BJ (cell line): Measurements from ENCODE around the gene SPON1. TPM values are rescaled to one million over a fixed set of nuclear protein-coding genes. Genes with fewer than 3 reads are reported as not detected.
"Not testable (repeated sequence)": the region's sequence is repeated elsewhere in the genome, so short reads cannot be mapped to it uniquely, and the experiment has no call there.

Source experiments
- CTCF ChIA-PET: fragments of 350-600 bp; formaldehyde crosslinking; extraction: SDS; loops from one replicate; lab custom pipeline; 2021; ENCODE audit warnings: antibody characterized with exemption, inconsistent platforms; lab: Yijun Ruan, JAX
- POLR2A ChIA-PET: fragments of 300-600 bp; sonication (Branson Sonifier 250); formaldehyde crosslinking; extraction: SDS; loops from one replicate; lab custom pipeline; 2021; ENCODE audit warnings: antibody characterized with exemption; lab: Charles Lee
- DNase-seq: peaks from one replicate; pipeline ENCODE4 v3.0.0-alpha.2; 2011; ENCODE audit warnings: low read depth
- H3K27me3 ChIP-seq: 2 replicates; pipeline ENCODE4 v1.6.0; 2011; ENCODE audit warnings: low read length; ENCODE audit not compliant: control insufficient read depth, insufficient read depth
- H3K36me3 ChIP-seq: 2 replicates; pipeline ENCODE4 v1.5.1; 2011; ENCODE audit warnings: low read length; ENCODE audit not compliant: control insufficient read depth, insufficient read depth
- H3K4me3 ChIP-seq: 2 replicates; pipeline ENCODE4 v1.5.1; 2011; ENCODE audit warnings: low read depth, mild to moderate bottlenecking, control low read depth, low read length
- polyA plus RNA-seq: library from polyadenylated mRNA; depleted of rRNA; stranded (reverse); fragments of >200 nt; gene quantifications from 2 replicates; pipeline ENCODE4 v1.2.3, GENCODE V29; 2011
- TF ChIP-seq, protein P1 (sequence below): IDR thresholded peaks from 2 replicates; pipeline ENCODE4 v1.5.1; 2011; ENCODE audit warnings: low read depth, mild to moderate bottlenecking, control low read depth, inconsistent platforms, low read length, moderate library complexity; ENCODE audit not compliant: insufficient read depth

Gene SPON1
- polyA plus RNA-seq, 1 experiment = not detected

DNA sequence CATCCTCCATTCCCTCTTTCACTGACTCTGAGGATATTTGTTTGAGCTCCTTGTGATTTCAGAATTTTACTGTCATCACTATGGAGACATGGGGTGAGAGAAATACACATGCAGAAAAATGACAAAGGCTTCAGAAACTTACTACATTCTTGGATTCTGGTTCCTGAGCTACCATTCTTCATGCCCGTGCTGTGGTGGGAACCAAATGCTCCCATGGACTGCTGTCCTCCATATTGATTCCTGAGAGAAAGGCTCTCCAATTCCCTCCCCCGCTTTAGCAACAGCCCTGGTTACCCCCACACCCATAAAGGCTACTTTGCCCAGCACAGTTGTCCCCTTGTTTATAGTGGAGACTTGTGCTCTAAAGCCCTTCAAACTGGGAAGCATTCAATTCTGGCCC, 201.1 kb downstream of the SPON1 start:
- CTCF ChIA-PET = interaction anchor here (0.7 to 1.1 kb wide), 3 partner anchors 198 to 1149 kb away, joined by 3 read pairs; no protein-coding TSS in a partner anchor
- POLR2A ChIA-PET = no interaction called here
- Histone ChIP-seq H3K4me3 (no peak overlapping the region), H3K36me3 (no peaks in the 10 kb centered on the region), H3K27me3 (no peaks in the 10 kb centered on the region)
- no peak for DNase-seq
- TF ChIP-seq, protein P1, sequence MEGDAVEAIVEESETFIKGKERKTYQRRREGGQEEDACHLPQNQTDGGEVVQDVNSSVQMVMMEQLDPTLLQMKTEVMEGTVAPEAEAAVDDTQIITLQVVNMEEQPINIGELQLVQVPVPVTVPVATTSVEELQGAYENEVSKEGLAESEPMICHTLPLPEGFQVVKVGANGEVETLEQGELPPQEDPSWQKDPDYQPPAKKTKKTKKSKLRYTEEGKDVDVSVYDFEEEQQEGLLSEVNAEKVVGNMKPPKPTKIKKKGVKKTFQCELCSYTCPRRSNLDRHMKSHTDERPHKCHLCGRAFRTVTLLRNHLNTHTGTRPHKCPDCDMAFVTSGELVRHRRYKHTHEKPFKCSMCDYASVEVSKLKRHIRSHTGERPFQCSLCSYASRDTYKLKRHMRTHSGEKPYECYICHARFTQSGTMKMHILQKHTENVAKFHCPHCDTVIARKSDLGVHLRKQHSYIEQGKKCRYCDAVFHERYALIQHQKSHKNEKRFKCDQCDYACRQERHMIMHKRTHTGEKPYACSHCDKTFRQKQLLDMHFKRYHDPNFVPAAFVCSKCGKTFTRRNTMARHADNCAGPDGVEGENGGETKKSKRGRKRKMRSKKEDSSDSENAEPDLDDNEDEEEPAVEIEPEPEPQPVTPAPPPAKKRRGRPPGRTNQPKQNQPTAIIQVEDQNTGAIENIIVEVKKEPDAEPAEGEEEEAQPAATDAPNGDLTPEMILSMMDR = no peak

DNA sequence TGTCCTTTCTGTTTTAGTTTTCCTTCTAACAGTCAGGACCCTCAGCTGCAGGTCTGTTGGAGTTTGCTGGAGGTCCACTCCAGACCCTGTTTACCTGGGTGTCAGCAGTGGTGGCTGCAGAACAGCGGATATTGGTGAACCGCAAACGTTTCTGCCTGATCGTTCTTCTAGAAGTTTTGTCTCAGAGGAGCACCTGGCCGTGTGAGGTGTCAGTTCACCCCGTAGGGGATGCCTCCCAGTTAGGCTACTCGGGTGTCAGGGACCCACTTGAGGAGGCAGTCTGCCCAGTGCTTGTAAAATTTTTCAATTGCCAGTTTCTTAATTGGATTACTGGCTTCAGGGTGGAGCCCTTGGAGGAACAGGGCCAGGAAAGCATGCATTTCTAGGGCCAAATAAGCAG, 211.2 kb downstream of the SPON1 start:
- H3K27me3 ChIP-seq, POLR2A ChIA-PET, CTCF ChIA-PET, H3K4me3 ChIP-seq, DNase-seq, H3K36me3 ChIP-seq: not testable (repeated sequence)

- Histone ChIP-seq H3K4me3 (no peak overlapping the region), H3K27me3 (no peaks in the 10 kb centered on the region; the same call in 1 of the 2 replicates), H3K36me3 (no peaks in the 10 kb centered on the region)
- POLR2A ChIA-PET = no interaction called here
- TF ChIP-seq, protein P1 = no peak
- CTCF ChIA-PET = no interaction called here
- peak; percentile 36 for DNase-seq
These were observed 216.7 kb downstream of the SPON1 start for GRCh38 chr11:14179116-14179820.

DNA sequence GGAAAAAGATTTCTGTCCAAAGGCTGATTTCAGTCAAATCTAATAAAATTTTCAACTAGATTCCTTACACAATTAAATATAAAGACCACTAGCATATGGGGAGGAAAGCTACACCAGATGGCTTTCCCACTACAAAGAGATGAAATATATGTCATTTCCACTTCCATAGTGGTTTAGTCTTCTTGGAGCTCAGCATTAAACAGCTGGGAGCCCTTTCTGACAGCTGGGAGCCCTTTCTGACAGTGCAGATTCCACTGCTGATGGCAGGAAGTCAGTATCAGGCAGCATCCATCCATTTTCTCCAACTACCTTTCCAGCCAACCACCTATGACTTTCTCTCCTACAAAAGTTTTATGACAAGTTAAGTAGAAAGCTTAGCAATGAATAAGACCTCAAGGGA, 218.6 kb downstream of the SPON1 start:
- Histone ChIP-seq H3K36me3 (no peaks in the 10 kb centered on the region), H3K4me3 (no peak overlapping the region), H3K27me3 (peaks cover 2% of the 10 kb centered on the region; the same call in 1 of the 2 replicates)
- ChIA-PET CTCF (no interaction called here), POLR2A (no interaction called here)
- TF ChIP-seq, protein P1 = no peak
- no peak for DNase-seq

GRCh38 chr11:14182833-14183364, 220.4 kb downstream of the SPON1 start:
- TF ChIP-seq, protein P1 = no peak
- Histone ChIP-seq H3K27me3 (peaks cover 2% of the 10 kb centered on the region; the same call in 1 of the 2 replicates), H3K36me3 (no peaks in the 10 kb centered on the region), H3K4me3 (no peak overlapping the region)
- ChIA-PET POLR2A (no interaction called here), CTCF (no interaction called here)
- DNase-seq = no peak
